ENCODE results near the gene HTRA2. TPM values are rescaled to one million over a fixed set of nuclear protein-coding genes. Genes with fewer than 3 reads are reported as not detected.

Gene HTRA2
- total RNA-seq, 2 donors from 2014 or later, result 22.4 to 30.4 TPM

GRCh38 chr2:74533464-74533863 is 3.7 kb downstream of the HTRA2 start:
- no peak for DNase-seq (ENCODE audit: low spot score)
- intact Hi-C loops (cut with DNase I), result no loop called here

- no peak for DNase-seq (ENCODE audit: low spot score)
- intact Hi-C loops (cut with DNase I), result no loop called here
Observed at GRCh38 chr2:74534411-74534810, 4.7 kb downstream of the HTRA2 start.

GRCh38 chr2:74535440-74535965 is 5.8 kb downstream of the HTRA2 start:
- intact Hi-C loops (cut with DNase I), result no loop called here
- no peak for DNase-seq (ENCODE audit: low spot score)

GRCh38 chr2:74536166-74536950 is 6.6 kb downstream of the HTRA2 start:
- intact Hi-C loops (cut with DNase I), result no loop called here
- DNase-seq (ENCODE audit: low spot score), result no peak

GRCh38 chr2:74537140-74537539 is 7.4 kb downstream of the HTRA2 start:
- DNase-seq (ENCODE audit: low spot score), result no peak
- intact Hi-C loops (cut with DNase I), result no loop called here

- no peak for DNase-seq (ENCODE audit: low spot score)
- intact Hi-C loops (cut with DNase I), result no loop called here
Observed at GRCh38 chr2:74538881-74539339, 9.2 kb downstream of the HTRA2 start.

GRCh38 chr2:74540291-74540690 is 10.6 kb downstream of the HTRA2 start:
- intact Hi-C loops (cut with DNase I), result no loop called here
- DNase-seq (ENCODE audit: low spot score), result peak; percentile 94

- intact Hi-C loops (cut with DNase I), result loop anchor here in 1 of 2 donors (1.0 kb wide), 1 partner anchor 21 kb away; no protein-coding TSS in a partner anchor
- DNase-seq (ENCODE audit: low spot score), result no peak
Observed at GRCh38 chr2:74542978-74543377, 13.2 kb downstream of the HTRA2 start.

- intact Hi-C loops (cut with DNase I), result no loop called here
- DNase-seq (ENCODE audit: low spot score), result no peak
Observed at GRCh38 chr2:74544634-74545033, 14.9 kb downstream of the HTRA2 start.

- intact Hi-C loops (cut with DNase I), result no loop called here
- no peak for DNase-seq (ENCODE audit: low spot score)
Observed at GRCh38 chr2:74546004-74546403, 16.3 kb downstream of the HTRA2 start.

GRCh38 chr2:74548285-74548899 is 18.7 kb downstream of the HTRA2 start:
- intact Hi-C loops (cut with DNase I), result no loop called here
- no peak for DNase-seq (ENCODE audit: low spot score)

- intact Hi-C loops (cut with DNase I), result no loop called here
- DNase-seq (ENCODE audit: low spot score), result peak; percentile 91
Observed at GRCh38 chr2:74548900-74549826, 19.4 kb downstream of the HTRA2 start.

- no peak for DNase-seq (ENCODE audit: low spot score)
- intact Hi-C loops (cut with DNase I), result no loop called here
Observed at GRCh38 chr2:74550231-74550630, 20.5 kb downstream of the HTRA2 start.

- intact Hi-C loops (cut with DNase I), result no loop called here
- no peak for DNase-seq (ENCODE audit: low spot score)
Observed at GRCh38 chr2:74551530-74551929, 21.8 kb downstream of the HTRA2 start.

- DNase-seq (ENCODE audit: low spot score), result no peak
- intact Hi-C loops (cut with DNase I), result no loop called here
Observed at GRCh38 chr2:74551942-74552913, 22.5 kb downstream of the HTRA2 start.

- intact Hi-C loops (cut with DNase I), result no loop called here
Observed at GRCh38 chr2:74552914-74553811, 23.4 kb downstream of the HTRA2 start.

More at GRCh38 chr2:74552914-74553811, 23.4 kb downstream of the HTRA2 start:
- DNase-seq (ENCODE audit: low spot score), result peak; percentile 79

Measured in posterior vena cava (tissue), 2 donors.